HEK293 (cell line): ENCODE measurements around the gene ATP8B1.

Source experiments
- KLF1 ChIP-seq: fragments of 450-650 bp; formaldehyde crosslinking; IDR thresholded peaks from 2 replicates; pipeline ENCODE4 v1.5.1; 2016; ENCODE audit warnings: missing biosample characterization, missing genetic modification characterization
- KLF16 ChIP-seq: fragments of 450-650 bp; formaldehyde crosslinking; IDR thresholded peaks from 2 replicates; pipeline ENCODE4 v1.5.1; 2017; ENCODE audit warnings: missing biosample characterization, missing genetic modification characterization
- KLF8 ChIP-seq: fragments of 450-650 bp; formaldehyde crosslinking; IDR thresholded peaks from 2 replicates; pipeline ENCODE4 v1.5.1; 2016; ENCODE audit warnings: missing biosample characterization, missing genetic modification characterization
- MZF1 ChIP-seq: fragments of 450-650 bp; formaldehyde crosslinking; IDR thresholded peaks from 2 replicates; pipeline ENCODE4 v1.5.1; 2017; ENCODE audit warnings: missing biosample characterization, missing genetic modification characterization, borderline replicate concordance
- OVOL3 ChIP-seq: fragments of 450-650 bp; formaldehyde crosslinking; IDR thresholded peaks from 2 replicates; pipeline ENCODE4 v1.5.1; 2016; ENCODE audit warnings: missing biosample characterization, missing genetic modification characterization
- SP3 ChIP-seq: fragments of 450-650 bp; formaldehyde crosslinking; IDR thresholded peaks from 2 replicates; pipeline ENCODE4 v1.5.1; 2016; ENCODE audit warnings: missing biosample characterization, missing genetic modification characterization
- WT1 ChIP-seq: fragments of 450-650 bp; formaldehyde crosslinking; IDR thresholded peaks from 2 replicates; pipeline ENCODE4 v1.5.1; 2016; ENCODE audit warnings: missing biosample characterization, missing genetic modification characterization
- YY2 ChIP-seq: fragments of 450-650 bp; formaldehyde crosslinking; IDR thresholded peaks from 2 replicates; pipeline ENCODE4 v1.5.1; 2016; ENCODE audit warnings: missing biosample characterization, missing genetic modification characterization
- ZBTB17 ChIP-seq: fragments of 450-650 bp; formaldehyde crosslinking; IDR thresholded peaks from 2 replicates; pipeline ENCODE4 v1.5.1; 2016; ENCODE audit warnings: missing biosample characterization, missing genetic modification characterization
- ZBTB21 ChIP-seq: fragments of 450-650 bp; formaldehyde crosslinking; IDR thresholded peaks from 2 replicates; pipeline ENCODE4 v1.5.1; 2017; ENCODE audit warnings: missing biosample characterization, missing genetic modification characterization
- ZBTB26 ChIP-seq: fragments of 450-650 bp; formaldehyde crosslinking; optimal IDR thresholded peaks from 2 replicates; pipeline ENCODE3; 2016; ENCODE audit warnings: missing biosample characterization, mild to moderate bottlenecking, missing genetic modification characterization
- ZBTB6 ChIP-seq: fragments of 450-650 bp; formaldehyde crosslinking; IDR thresholded peaks from 2 replicates; pipeline ENCODE4 v1.5.1; 2017; ENCODE audit warnings: missing biosample characterization, missing genetic modification characterization
- ZFP37 ChIP-seq: fragments of 450-650 bp; formaldehyde crosslinking; IDR thresholded peaks from 2 replicates; pipeline ENCODE4 v1.5.1; 2016; ENCODE audit warnings: missing biosample characterization, missing genetic modification characterization
- ZNF24 ChIP-seq: fragments of 450-650 bp; formaldehyde crosslinking; IDR thresholded peaks from 2 replicates; pipeline ENCODE4 v1.5.1; 2016; ENCODE audit warnings: missing biosample characterization, missing genetic modification characterization
- ZNF302 ChIP-seq: fragments of 450-650 bp; formaldehyde crosslinking; IDR thresholded peaks from 2 replicates; pipeline ENCODE4 v1.5.1; 2016; ENCODE audit warnings: missing biosample characterization, missing genetic modification characterization, low read depth
- ZNF324 ChIP-seq: fragments of 450-650 bp; formaldehyde crosslinking; IDR thresholded peaks from 2 replicates; pipeline ENCODE4 v1.5.1; 2016; ENCODE audit warnings: missing biosample characterization, missing genetic modification characterization
- ZNF335 ChIP-seq: fragments of 450-650 bp; formaldehyde crosslinking; conservative IDR thresholded peaks from 2 replicates; pipeline ENCODE4 v1.5.1; 2016; ENCODE audit warnings: missing biosample characterization, missing genetic modification characterization
- ZNF366 ChIP-seq: fragments of 450-650 bp; formaldehyde crosslinking; conservative IDR thresholded peaks from 2 replicates; pipeline ENCODE4 v1.5.1; 2016; ENCODE audit warnings: missing biosample characterization, missing genetic modification characterization
- ZNF404 ChIP-seq: fragments of 450-650 bp; formaldehyde crosslinking; IDR thresholded peaks from 2 replicates; pipeline ENCODE4 v1.5.1; 2017; ENCODE audit warnings: missing biosample characterization, missing genetic modification characterization
- ZNF488 ChIP-seq: fragments of 450-650 bp; formaldehyde crosslinking; IDR thresholded peaks from 2 replicates; pipeline ENCODE4 v1.5.1; 2016; ENCODE audit warnings: missing biosample characterization, missing genetic modification characterization
- ZNF561 ChIP-seq: fragments of 450-650 bp; IDR thresholded peaks from 2 replicates; pipeline ENCODE4 v1.5.1; 2018; ENCODE audit warnings: missing biosample characterization, missing genetic modification characterization, borderline replicate concordance
- ZNF629 ChIP-seq: fragments of 450-650 bp; formaldehyde crosslinking; IDR thresholded peaks from 2 replicates; pipeline ENCODE4 v1.5.1; 2017; ENCODE audit warnings: missing biosample characterization, missing genetic modification characterization
- ZNF654 ChIP-seq: fragments of 450-650 bp; formaldehyde crosslinking; IDR thresholded peaks from 2 replicates; pipeline ENCODE4 v1.5.1; 2016; ENCODE audit warnings: low read depth, missing biosample characterization, missing genetic modification characterization
- ZNF776 ChIP-seq: fragments of 450-650 bp; formaldehyde crosslinking; IDR thresholded peaks from 2 replicates; pipeline ENCODE4 v1.5.0; 2017; ENCODE audit warnings: missing biosample characterization, missing genetic modification characterization, borderline replicate concordance
- ZSCAN30 ChIP-seq: fragments of 450-650 bp; IDR thresholded peaks from 2 replicates; pipeline ENCODE4 v1.5.1; 2018; ENCODE audit warnings: missing biosample characterization, mild to moderate bottlenecking, missing genetic modification characterization, moderate library complexity
- TF ChIP-seq, protein P1 (sequence below): fragments of 450-650 bp; formaldehyde crosslinking; IDR thresholded peaks from 2 replicates; pipeline ENCODE4 v1.5.1; 2016; ENCODE audit warnings: missing biosample characterization, missing genetic modification characterization
- TF ChIP-seq, protein P2 (sequence below): fragments of 450-650 bp; formaldehyde crosslinking; conservative IDR thresholded peaks from 2 replicates; pipeline ENCODE4 v1.5.1; 2016; ENCODE audit warnings: low read depth, missing biosample characterization, missing genetic modification characterization
- TF ChIP-seq, protein P3 (sequence below): fragments of 450-650 bp; formaldehyde crosslinking; IDR thresholded peaks from 2 replicates; pipeline ENCODE4 v1.5.1; 2016; ENCODE audit warnings: missing biosample characterization, missing genetic modification characterization

The ATP8B1 gene

DNA sequence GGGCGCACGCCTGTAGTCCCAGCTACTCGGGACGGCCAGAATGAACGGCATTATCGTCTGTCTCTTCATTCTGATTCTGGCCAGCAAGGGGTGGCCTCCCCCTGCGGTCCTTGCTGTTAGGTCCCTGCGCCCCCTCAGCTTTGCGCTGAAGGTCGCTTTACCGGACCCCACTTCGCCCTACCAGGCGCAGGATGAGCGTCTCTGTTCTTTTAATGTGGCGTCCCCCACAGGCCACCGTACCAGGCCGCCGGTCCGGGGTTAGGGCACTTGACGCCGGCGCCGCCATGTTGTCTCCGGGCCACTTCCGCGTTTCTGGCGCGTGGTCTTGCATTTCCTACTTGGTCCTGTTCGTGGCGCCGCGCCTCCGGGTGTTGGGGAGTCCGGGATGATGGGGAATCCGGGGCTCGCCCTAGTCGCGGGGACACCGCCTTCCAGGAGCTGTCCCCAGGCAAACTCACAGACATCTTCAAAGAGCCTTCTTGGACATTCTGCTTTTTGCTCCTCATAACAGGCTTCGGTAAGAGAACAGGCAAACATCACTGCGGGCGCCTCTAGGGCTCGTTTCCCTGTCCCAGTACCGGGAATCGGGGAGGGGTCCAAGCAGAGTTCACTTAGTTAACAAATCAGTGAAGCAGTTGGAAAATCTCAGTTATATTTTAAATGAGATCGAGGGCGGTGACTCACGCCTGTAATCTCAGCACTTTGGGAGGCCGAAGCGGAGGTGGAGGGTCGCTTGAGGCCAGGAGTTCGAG is 172.9 kb downstream of the ATP8B1 start (continued):
- TF ChIP-seq, protein P1, sequence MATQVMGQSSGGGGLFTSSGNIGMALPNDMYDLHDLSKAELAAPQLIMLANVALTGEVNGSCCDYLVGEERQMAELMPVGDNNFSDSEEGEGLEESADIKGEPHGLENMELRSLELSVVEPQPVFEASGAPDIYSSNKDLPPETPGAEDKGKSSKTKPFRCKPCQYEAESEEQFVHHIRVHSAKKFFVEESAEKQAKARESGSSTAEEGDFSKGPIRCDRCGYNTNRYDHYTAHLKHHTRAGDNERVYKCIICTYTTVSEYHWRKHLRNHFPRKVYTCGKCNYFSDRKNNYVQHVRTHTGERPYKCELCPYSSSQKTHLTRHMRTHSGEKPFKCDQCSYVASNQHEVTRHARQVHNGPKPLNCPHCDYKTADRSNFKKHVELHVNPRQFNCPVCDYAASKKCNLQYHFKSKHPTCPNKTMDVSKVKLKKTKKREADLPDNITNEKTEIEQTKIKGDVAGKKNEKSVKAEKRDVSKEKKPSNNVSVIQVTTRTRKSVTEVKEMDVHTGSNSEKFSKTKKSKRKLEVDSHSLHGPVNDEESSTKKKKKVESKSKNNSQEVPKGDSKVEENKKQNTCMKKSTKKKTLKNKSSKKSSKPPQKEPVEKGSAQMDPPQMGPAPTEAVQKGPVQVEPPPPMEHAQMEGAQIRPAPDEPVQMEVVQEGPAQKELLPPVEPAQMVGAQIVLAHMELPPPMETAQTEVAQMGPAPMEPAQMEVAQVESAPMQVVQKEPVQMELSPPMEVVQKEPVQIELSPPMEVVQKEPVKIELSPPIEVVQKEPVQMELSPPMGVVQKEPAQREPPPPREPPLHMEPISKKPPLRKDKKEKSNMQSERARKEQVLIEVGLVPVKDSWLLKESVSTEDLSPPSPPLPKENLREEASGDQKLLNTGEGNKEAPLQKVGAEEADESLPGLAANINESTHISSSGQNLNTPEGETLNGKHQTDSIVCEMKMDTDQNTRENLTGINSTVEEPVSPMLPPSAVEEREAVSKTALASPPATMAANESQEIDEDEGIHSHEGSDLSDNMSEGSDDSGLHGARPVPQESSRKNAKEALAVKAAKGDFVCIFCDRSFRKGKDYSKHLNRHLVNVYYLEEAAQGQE (tag by site-specific recombination): 0 out of 2 replicates have a peak, but pooled peaks have one; percentile 32
- TF ChIP-seq KLF16 (tag by site-specific recombination) (no peak), SP3 (peak; percentile 68), ZNF335 (tag by site-specific recombination) (peak; percentile 95), ZBTB17 (tag by site-specific recombination) (peak; percentile 53; the same call in 1 of the 2 replicates), ZBTB21 (tag by site-specific recombination) (0 out of 2 replicates have a peak, but pooled peaks have one; percentile 26), ZNF404 (tag by site-specific recombination) (no peak), ZBTB6 (tag by site-specific recombination) (peak; percentile 15; the same call in 1 of the 2 replicates), MZF1 (tag by site-specific recombination) (no peak), ZNF488 (no peak), ZNF629 (tag by site-specific recombination) (peak; percentile 39; the same call in 1 of the 2 replicates), ZNF324 (peak; percentile 45; the same call in 1 of the 2 replicates), OVOL3 (tag by site-specific recombination) (0 out of 2 replicates have a peak, but pooled peaks have one; percentile 48), ZNF561 (0 out of 2 replicates have a peak, but pooled peaks have one; percentile 51), ZNF302 (no peak), ZFP37 (tag by site-specific recombination) (0 out of 2 replicates have a peak, but pooled peaks have one; percentile 53), ZNF366 (no peak), KLF8 (tag by site-specific recombination) (peak; percentile 55; the same call in 1 of the 2 replicates), WT1 (tag by site-specific recombination) (no peak), KLF1 (tag by site-specific recombination) (peak; percentile 21; the same call in 1 of the 2 replicates), ZSCAN30 (tag by site-specific recombination) (peak; percentile 95), ZNF654 (tag by site-specific recombination) (peak; percentile 50), ZNF24 (tag by site-specific recombination) (peak; percentile 33; the same call in 1 of the 2 replicates), YY2 (tag by site-specific recombination) (peak; percentile 75), ZNF776 (no peak), ZBTB26 (tag by site-specific recombination) (peak; percentile 58)
- TF ChIP-seq, protein P2, sequence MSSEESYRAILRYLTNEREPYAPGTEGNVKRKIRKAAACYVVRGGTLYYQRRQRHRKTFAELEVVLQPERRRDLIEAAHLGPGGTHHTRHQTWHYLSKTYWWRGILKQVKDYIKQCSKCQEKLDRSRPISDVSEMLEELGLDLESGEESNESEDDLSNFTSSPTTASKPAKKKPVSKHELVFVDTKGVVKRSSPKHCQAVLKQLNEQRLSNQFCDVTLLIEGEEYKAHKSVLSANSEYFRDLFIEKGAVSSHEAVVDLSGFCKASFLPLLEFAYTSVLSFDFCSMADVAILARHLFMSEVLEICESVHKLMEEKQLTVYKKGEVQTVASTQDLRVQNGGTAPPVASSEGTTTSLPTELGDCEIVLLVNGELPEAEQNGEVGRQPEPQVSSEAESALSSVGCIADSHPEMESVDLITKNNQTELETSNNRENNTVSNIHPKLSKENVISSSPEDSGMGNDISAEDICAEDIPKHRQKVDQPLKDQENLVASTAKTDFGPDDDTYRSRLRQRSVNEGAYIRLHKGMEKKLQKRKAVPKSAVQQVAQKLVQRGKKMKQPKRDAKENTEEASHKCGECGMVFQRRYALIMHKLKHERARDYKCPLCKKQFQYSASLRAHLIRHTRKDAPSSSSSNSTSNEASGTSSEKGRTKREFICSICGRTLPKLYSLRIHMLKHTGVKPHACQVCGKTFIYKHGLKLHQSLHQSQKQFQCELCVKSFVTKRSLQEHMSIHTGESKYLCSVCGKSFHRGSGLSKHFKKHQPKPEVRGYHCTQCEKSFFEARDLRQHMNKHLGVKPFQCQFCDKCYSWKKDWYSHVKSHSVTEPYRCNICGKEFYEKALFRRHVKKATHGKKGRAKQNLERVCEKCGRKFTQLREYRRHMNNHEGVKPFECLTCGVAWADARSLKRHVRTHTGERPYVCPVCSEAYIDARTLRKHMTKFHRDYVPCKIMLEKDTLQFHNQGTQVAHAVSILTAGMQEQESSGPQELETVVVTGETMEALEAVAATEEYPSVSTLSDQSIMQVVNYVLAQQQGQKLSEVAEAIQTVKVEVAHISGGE (tag by site-specific recombination): peak; percentile 73
- TF ChIP-seq, protein P3, sequence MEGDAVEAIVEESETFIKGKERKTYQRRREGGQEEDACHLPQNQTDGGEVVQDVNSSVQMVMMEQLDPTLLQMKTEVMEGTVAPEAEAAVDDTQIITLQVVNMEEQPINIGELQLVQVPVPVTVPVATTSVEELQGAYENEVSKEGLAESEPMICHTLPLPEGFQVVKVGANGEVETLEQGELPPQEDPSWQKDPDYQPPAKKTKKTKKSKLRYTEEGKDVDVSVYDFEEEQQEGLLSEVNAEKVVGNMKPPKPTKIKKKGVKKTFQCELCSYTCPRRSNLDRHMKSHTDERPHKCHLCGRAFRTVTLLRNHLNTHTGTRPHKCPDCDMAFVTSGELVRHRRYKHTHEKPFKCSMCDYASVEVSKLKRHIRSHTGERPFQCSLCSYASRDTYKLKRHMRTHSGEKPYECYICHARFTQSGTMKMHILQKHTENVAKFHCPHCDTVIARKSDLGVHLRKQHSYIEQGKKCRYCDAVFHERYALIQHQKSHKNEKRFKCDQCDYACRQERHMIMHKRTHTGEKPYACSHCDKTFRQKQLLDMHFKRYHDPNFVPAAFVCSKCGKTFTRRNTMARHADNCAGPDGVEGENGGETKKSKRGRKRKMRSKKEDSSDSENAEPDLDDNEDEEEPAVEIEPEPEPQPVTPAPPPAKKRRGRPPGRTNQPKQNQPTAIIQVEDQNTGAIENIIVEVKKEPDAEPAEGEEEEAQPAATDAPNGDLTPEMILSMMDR (tag by site-specific recombination): peak; percentile 93
